ENCODE results near the gene RGS17.
"Not testable (repeated sequence)": the region's sequence is repeated elsewhere in the genome, so short reads cannot be mapped to it uniquely, and the experiment has no call there.

The RGS17 gene

DNA sequence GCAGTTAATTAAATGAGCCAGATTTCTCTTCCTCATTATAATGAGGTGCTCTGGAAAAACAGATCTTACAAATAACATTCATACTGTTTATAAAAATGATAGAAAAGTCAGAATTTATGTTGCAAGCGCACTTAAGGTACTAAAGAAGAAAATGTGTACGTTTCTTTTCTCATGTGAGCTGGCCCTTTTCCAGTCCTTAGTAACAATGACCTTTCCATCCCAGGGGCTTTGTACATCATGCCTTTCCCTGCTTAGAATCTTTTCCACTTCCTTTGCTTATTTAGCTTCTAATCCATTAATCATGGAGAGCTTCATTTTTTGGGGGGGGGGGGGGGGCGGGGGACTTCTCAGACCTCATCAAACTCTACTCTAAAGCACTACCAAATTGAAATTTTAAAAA, 153.0 kb downstream of the RGS17 start:
- no peak overlapping the region for H3K4me3 ChIP-seq (replicated peaks in 1 of 2; ENCODE audit: low read depth in 2 of 2, low read length in 2 of 2)
- DNase-seq (ENCODE audit: low read depth in 2 of 2), result peak in 1 of 2 donors; percentile 58
- TF ChIP-seq CTCF (IDR thresholded peaks at IDR 0.05; ENCODE audit: low read depth, low read length), result no peak

DNA sequence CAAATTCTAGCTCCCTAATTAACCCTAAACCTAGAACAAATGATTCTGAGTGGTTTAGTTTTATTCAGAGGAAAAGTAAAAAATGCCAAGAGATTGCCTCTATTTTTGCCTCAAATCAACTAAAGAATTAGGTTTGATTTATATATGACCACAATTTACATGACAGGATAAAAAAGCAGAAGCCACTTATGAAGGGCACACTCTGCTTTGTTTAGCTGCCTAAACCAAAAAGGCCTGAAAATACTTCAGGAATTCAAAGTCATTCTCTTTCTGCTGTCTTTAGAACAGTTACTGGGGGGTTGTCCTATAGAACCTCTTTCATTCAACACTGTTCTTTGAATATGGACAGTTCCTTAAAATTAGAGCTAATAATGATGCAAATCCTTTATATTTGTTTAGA, 153.5 kb downstream of the RGS17 start:
- no peak overlapping the region for H3K4me3 ChIP-seq (replicated peaks in 1 of 2; ENCODE audit: low read depth in 2 of 2, low read length in 2 of 2)
- no peak for TF ChIP-seq CTCF (IDR thresholded peaks at IDR 0.05; ENCODE audit: low read depth, low read length)
- no peak for DNase-seq (ENCODE audit: low read depth in 2 of 2)

DNA sequence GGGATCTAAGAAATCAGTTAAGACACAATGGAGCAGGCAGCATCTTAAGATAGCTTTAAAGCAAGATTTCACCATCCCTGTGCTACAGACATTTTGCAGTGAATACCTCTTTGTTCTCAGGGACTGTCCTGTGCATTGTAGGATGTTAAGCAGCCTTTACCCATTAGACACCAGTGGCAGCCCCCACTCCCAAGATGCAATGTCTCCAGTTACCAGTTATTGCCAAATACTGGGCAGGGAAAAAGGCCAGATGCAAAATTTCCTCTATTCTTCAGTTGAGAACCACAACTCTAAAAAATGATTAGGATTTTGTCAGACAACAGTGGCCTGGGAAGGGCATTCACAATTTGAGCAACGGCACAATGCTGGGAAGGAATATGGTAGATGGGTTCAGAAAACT, 154.3 kb downstream of the RGS17 start:
- peak in 1 of 2 donors; percentile 39 for DNase-seq (ENCODE audit: low read depth in 2 of 2)
- TF ChIP-seq CTCF (IDR thresholded peaks at IDR 0.05; ENCODE audit: low read depth, low read length), result no peak
- H3K4me3 ChIP-seq (replicated peaks in 1 of 2; ENCODE audit: low read depth in 2 of 2, low read length in 2 of 2), result no peak overlapping the region

DNA sequence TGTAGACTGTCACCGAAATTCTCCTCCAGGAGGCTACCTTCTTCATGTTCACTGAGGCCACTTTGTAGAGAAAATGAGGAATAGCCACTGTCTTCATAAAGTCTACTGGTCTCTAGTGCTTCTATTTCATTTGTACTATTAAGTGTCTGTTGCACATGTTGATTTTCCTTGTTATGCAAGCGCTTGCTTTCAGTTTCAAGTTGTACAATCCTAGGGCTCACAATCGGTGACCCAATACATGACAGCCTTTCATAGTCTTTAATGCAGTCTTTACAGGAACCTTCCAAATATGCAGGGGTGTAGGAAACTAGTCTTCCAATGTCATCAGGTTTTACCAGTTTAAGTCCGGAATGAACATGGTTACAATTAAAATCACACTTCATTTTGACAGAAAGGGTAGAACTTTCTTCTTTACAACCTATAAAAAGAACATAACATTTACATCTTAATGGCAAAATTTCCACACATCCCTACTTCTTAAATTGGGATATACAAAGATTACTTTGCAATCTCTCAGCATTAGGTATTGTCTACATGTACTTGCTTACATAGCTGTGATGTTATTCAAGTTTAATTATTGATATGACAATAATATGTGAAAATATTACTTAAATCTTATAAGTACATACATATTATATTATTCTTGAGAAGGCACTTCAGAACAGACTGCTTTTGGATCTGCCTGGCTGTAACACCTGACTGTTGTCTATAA, 155.7 kb downstream of the RGS17 start:
- DNase-seq (ENCODE audit: low read depth in 2 of 2), result no peak
- no peak for TF ChIP-seq CTCF (IDR thresholded peaks at IDR 0.05; ENCODE audit: low read depth, low read length)

GRCh38 chr6:152973916-152974315, 157.2 kb downstream of the RGS17 start:
- TF ChIP-seq CTCF (IDR thresholded peaks at IDR 0.05; ENCODE audit: low read depth, low read length), result no peak
- no peak overlapping the region for H3K4me3 ChIP-seq (replicated peaks in 1 of 2; ENCODE audit: low read depth in 2 of 2, low read length in 2 of 2)
- no peak for DNase-seq (ENCODE audit: low read depth in 2 of 2)

More for the DNA sequence above, 155.7 kb downstream of the RGS17 start:
- no peak overlapping the region for H3K4me3 ChIP-seq (replicated peaks in 1 of 2; ENCODE audit: low read depth in 2 of 2, low read length in 2 of 2)

- no peak overlapping the region for H3K4me3 ChIP-seq (replicated peaks in 1 of 2; ENCODE audit: low read depth in 2 of 2, low read length in 2 of 2)
- DNase-seq (ENCODE audit: low read depth in 2 of 2), result no peak
- no peak for TF ChIP-seq CTCF (IDR thresholded peaks at IDR 0.05; ENCODE audit: low read depth, low read length)
Measured at GRCh38 chr6:152969688-152970418, 161.2 kb downstream of the RGS17 start.

- not testable (repeated sequence) for H3K4me3 ChIP-seq (replicated peaks in 1 of 2; ENCODE audit: low read depth in 2 of 2, low read length in 2 of 2); DNase-seq (ENCODE audit: low read depth in 2 of 2)
Measured at GRCh38 chr6:152966168-152966894, 164.8 kb downstream of the RGS17 start.

All from cardiac fibroblast (primary cell).